K562 (cell line): ENCODE measurements around the gene SEPTIN1. TPM values are rescaled to one million over a fixed set of nuclear protein-coding genes. Genes with fewer than 3 reads are reported as not detected.

Source experiments
- FOXJ2 ChIP-seq: fragments of 200-800 bp; sonication (Bioruptor generic); IDR thresholded peaks from 2 replicates; pipeline ENCODE4 v1.6.1; 2016; ENCODE audit warnings: missing genetic modification characterization, missing compliant biosample characterization
- POLR2G ChIP-seq: fragments of 200-400 bp; formaldehyde crosslinking; IDR thresholded peaks from 2 replicates; pipeline ENCODE4 v1.6.1; 2017; ENCODE audit warnings: low read depth, mild to moderate bottlenecking, antibody characterized with exemption, low read length, moderate library complexity
- SIN3B ChIP-seq: fragments of 450-650 bp; IDR thresholded peaks from 2 replicates; pipeline ENCODE4 v1.6.1; 2017; ENCODE audit warnings: low read depth, mild to moderate bottlenecking, moderate library complexity
- SMAD4 ChIP-seq: fragments of 250-450 bp; sonication (Bioruptor Pico); conservative IDR thresholded peaks from 2 replicates; pipeline ENCODE4 v1.8.0; 2021; ENCODE audit warnings: inconsistent platforms, mild to moderate bottlenecking, moderate library complexity
- SMARCA5 ChIP-seq: fragments of 450-650 bp; IDR thresholded peaks from 2 replicates; pipeline ENCODE4 v1.6.1; 2016
- TEAD1 ChIP-seq, 2 experiments: fragments of 450-650 bp in 1 of 2; sonication (generic) in 1 of 2; formaldehyde crosslinking; IDR thresholded peaks; 2 replicates each; pipeline versions ENCODE4 v1.4.0 to v1.8.0; 2020 to 2022; ENCODE audit warnings: mild to moderate bottlenecking in 2 of 2, missing genetic modification reagents in 1 of 2
- polyA plus RNA-seq, 8 experiments: library from polyadenylated mRNA; depleted of rRNA in 4 of 8; stranded (reverse) in 5 of 8; unstranded in 3 of 8; fragments of >200 nt; fragmentation: Nextera tagmentation in 2 of 8; fragmentation: Illumina TruSeq in 1 of 8; extraction: Ambion mirVana in 2 of 8; extraction: Trizol in 1 of 8; gene quantifications; 2 replicates each; pipeline versions ENCODE4 v1.2.1 to v1.2.3, GENCODE V29; 2011 to 2014; ENCODE audit warnings: inconsistent platforms in 1 of 8, missing spikeins in 1 of 8
- total RNA-seq, 7 experiments: library from RNA; depleted of rRNA in 6 of 7; stranded (reverse); fragments of >200 nt in 6 of 7; fragmentation: Illumina TruSeq in 2 of 7; extraction: Trizol in 2 of 7; gene quantifications; 2 replicates each; pipeline versions ENCODE4 v1.2.1 to v1.2.3, GENCODE V29; 2011 to 2021; ENCODE audit warnings: low replicate concordance in 1 of 7
- TF ChIP-seq, protein P1 (sequence below): fragments of 450-650 bp; IDR thresholded peaks from 2 replicates; pipeline ENCODE4 v1.6.1; 2017; ENCODE audit warnings: antibody characterized with exemption, mild to moderate bottlenecking
- TF ChIP-seq, protein P2 (sequence below): sonication (generic); formaldehyde crosslinking; IDR thresholded peaks from 2 replicates; pipeline ENCODE4 v1.8.1; 2023; ENCODE audit warnings: mild to moderate bottlenecking, missing genetic modification reagents
- TF ChIP-seq, protein P3 (sequence below): sonication (generic); formaldehyde crosslinking; IDR thresholded peaks from 2 replicates; pipeline ENCODE4 v1.8.0; 2022; ENCODE audit warnings: mild to moderate bottlenecking, missing genetic modification reagents, borderline replicate concordance
- TF ChIP-seq, protein P4 (sequence below): sonication (generic); formaldehyde crosslinking; IDR thresholded peaks from 2 replicates; pipeline ENCODE4 v1.9.0; 2022; ENCODE audit warnings: mild to moderate bottlenecking, missing genetic modification reagents
- TF ChIP-seq, protein P5 (sequence below): fragments of 250-450 bp; sonication (Bioruptor Pico); IDR thresholded peaks from 2 replicates; pipeline ENCODE4 v1.5.0; 2020; ENCODE audit warnings: mild to moderate bottlenecking, borderline replicate concordance

SEPTIN1 gene
- total and polyA plus RNA-seq, 9 of the 15 experiments (the other 6 are each of a cell fraction or from before 2014, with no cell fraction given): 0.23 to 5.6 (median 1.7) TPM; not detected in 1

GRCh38 chr16:30409125-30410060, 27.0 kb upstream of the SEPTIN1 start (continued):
- TF ChIP-seq, protein P1, sequence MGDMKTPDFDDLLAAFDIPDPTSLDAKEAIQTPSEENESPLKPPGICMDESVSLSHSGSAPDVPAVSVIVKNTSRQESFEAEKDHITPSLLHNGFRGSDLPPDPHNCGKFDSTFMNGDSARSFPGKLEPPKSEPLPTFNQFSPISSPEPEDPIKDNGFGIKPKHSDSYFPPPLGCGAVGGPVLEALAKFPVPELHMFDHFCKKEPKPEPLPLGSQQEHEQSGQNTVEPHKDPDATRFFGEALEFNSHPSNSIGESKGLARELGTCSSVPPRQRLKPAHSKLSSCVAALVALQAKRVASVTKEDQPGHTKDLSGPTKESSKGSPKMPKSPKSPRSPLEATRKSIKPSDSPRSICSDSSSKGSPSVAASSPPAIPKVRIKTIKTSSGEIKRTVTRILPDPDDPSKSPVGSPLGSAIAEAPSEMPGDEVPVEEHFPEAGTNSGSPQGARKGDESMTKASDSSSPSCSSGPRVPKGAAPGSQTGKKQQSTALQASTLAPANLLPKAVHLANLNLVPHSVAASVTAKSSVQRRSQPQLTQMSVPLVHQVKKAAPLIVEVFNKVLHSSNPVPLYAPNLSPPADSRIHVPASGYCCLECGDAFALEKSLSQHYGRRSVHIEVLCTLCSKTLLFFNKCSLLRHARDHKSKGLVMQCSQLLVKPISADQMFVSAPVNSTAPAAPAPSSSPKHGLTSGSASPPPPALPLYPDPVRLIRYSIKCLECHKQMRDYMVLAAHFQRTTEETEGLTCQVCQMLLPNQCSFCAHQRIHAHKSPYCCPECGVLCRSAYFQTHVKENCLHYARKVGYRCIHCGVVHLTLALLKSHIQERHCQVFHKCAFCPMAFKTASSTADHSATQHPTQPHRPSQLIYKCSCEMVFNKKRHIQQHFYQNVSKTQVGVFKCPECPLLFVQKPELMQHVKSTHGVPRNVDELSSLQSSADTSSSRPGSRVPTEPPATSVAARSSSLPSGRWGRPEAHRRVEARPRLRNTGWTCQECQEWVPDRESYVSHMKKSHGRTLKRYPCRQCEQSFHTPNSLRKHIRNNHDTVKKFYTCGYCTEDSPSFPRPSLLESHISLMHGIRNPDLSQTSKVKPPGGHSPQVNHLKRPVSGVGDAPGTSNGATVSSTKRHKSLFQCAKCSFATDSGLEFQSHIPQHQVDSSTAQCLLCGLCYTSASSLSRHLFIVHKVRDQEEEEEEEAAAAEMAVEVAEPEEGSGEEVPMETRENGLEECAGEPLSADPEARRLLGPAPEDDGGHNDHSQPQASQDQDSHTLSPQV: peak; percentile 54; the same call in 1 of the 2 replicates
- TF ChIP-seq SIN3B: 0 out of 2 replicates have a peak, but pooled peaks have one; percentile 12
- peak in 1 of 2 experiments; percentile 72; a peak in 1 of 4 replicates for TF ChIP-seq TEAD1 (CRISPR knock-in tag; IDR thresholded peaks at IDR 0.05)
- TF ChIP-seq, protein P2, sequence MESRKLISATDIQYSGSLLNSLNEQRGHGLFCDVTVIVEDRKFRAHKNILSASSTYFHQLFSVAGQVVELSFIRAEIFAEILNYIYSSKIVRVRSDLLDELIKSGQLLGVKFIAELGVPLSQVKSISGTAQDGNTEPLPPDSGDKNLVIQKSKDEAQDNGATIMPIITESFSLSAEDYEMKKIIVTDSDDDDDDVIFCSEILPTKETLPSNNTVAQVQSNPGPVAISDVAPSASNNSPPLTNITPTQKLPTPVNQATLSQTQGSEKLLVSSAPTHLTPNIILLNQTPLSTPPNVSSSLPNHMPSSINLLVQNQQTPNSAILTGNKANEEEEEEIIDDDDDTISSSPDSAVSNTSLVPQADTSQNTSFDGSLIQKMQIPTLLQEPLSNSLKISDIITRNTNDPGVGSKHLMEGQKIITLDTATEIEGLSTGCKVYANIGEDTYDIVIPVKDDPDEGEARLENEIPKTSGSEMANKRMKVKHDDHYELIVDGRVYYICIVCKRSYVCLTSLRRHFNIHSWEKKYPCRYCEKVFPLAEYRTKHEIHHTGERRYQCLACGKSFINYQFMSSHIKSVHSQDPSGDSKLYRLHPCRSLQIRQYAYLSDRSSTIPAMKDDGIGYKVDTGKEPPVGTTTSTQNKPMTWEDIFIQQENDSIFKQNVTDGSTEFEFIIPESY: peak; percentile 78
- TF ChIP-seq, protein P3, sequence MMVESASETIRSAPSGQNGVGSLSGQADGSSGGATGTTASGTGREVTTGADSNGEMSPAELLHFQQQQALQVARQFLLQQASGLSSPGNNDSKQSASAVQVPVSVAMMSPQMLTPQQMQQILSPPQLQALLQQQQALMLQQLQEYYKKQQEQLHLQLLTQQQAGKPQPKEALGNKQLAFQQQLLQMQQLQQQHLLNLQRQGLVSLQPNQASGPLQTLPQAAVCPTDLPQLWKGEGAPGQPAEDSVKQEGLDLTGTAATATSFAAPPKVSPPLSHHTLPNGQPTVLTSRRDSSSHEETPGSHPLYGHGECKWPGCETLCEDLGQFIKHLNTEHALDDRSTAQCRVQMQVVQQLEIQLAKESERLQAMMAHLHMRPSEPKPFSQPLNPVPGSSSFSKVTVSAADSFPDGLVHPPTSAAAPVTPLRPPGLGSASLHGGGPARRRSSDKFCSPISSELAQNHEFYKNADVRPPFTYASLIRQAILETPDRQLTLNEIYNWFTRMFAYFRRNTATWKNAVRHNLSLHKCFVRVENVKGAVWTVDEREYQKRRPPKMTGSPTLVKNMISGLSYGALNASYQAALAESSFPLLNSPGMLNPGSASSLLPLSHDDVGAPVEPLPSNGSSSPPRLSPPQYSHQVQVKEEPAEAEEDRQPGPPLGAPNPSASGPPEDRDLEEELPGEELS (CRISPR knock-in tag): peak; percentile 47; the same call in 1 of the 2 replicates
- 0 out of 2 replicates have a peak, but pooled peaks have one; percentile 15 for TF ChIP-seq POLR2G
- TF ChIP-seq, protein P4, sequence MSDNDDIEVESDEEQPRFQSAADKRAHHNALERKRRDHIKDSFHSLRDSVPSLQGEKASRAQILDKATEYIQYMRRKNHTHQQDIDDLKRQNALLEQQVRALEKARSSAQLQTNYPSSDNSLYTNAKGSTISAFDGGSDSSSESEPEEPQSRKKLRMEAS (CRISPR knock-in tag): 0 out of 2 replicates have a peak, but pooled peaks have one; percentile 37
- no peak for TF ChIP-seq FOXJ2 (tag)
- TF ChIP-seq, protein P5, sequence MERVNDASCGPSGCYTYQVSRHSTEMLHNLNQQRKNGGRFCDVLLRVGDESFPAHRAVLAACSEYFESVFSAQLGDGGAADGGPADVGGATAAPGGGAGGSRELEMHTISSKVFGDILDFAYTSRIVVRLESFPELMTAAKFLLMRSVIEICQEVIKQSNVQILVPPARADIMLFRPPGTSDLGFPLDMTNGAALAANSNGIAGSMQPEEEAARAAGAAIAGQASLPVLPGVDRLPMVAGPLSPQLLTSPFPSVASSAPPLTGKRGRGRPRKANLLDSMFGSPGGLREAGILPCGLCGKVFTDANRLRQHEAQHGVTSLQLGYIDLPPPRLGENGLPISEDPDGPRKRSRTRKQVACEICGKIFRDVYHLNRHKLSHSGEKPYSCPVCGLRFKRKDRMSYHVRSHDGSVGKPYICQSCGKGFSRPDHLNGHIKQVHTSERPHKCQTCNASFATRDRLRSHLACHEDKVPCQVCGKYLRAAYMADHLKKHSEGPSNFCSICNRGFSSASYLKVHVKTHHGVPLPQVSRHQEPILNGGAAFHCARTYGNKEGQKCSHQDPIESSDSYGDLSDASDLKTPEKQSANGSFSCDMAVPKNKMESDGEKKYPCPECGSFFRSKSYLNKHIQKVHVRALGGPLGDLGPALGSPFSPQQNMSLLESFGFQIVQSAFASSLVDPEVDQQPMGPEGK (CRISPR knock-in tag): no peak
- peak; percentile 73 for TF ChIP-seq SMAD4 (CRISPR knock-in tag)
- TF ChIP-seq SMARCA5: no peak
